Fibroblast of mammary gland (primary cell): ENCODE data around the gene TPM3.
"Not testable (repeated sequence)": the region's sequence is repeated elsewhere in the genome, so short reads cannot be mapped to it uniquely, and the experiment has no call there.

ENCODE experiments used
- DNase-seq: peaks from one replicate; pipeline ENCODE4 v3.0.0-alpha.2; 2010; ENCODE audit warnings: low read depth
- H3K4me3 ChIP-seq: 2 replicates; pipeline ENCODE4 v1.5.1; 2011; ENCODE audit warnings: low read depth, mild to moderate bottlenecking, low read length, moderate library complexity; ENCODE audit not compliant: control insufficient read depth
- TF ChIP-seq, protein P1 (sequence below): conservative IDR thresholded peaks from 2 replicates; pipeline ENCODE4 v1.5.1; 2011; ENCODE audit warnings: low read depth, low read length, inconsistent platforms; ENCODE audit not compliant: control insufficient read depth, insufficient read depth

Gene TPM3

DNA sequence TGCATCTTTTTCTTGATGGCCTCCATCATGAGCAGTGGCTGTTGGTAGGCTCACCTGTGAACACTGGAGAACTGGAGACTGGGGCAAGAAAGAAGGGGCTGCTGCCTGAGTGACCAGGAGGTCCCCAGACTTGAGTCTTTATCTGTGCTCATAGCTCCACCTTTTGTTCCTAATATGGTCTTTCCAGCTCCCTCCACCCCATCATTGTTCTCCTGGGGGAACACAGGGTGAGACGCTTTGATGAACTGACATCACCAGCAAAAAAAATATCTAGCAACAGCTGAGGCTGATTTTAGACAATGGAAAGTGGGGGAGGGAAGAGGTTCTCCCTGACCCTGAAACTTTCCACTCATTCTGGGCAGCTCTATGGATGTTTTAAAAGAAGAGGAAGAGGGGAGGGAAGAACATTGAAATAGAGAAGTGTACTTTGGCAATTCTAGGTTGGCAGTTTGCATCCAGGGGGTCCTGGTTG, at the start of gene TPM3:
TPM3 (minus strand) TSS at position 111 of the 472 bp plus-strand sequence; CDS start at position 29, 82 bp downstream.
- TF ChIP-seq, protein P1, sequence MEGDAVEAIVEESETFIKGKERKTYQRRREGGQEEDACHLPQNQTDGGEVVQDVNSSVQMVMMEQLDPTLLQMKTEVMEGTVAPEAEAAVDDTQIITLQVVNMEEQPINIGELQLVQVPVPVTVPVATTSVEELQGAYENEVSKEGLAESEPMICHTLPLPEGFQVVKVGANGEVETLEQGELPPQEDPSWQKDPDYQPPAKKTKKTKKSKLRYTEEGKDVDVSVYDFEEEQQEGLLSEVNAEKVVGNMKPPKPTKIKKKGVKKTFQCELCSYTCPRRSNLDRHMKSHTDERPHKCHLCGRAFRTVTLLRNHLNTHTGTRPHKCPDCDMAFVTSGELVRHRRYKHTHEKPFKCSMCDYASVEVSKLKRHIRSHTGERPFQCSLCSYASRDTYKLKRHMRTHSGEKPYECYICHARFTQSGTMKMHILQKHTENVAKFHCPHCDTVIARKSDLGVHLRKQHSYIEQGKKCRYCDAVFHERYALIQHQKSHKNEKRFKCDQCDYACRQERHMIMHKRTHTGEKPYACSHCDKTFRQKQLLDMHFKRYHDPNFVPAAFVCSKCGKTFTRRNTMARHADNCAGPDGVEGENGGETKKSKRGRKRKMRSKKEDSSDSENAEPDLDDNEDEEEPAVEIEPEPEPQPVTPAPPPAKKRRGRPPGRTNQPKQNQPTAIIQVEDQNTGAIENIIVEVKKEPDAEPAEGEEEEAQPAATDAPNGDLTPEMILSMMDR: no peak
- no peak within 1 kb of the TSS for H3K4me3 ChIP-seq
- no peak for DNase-seq

DNA sequence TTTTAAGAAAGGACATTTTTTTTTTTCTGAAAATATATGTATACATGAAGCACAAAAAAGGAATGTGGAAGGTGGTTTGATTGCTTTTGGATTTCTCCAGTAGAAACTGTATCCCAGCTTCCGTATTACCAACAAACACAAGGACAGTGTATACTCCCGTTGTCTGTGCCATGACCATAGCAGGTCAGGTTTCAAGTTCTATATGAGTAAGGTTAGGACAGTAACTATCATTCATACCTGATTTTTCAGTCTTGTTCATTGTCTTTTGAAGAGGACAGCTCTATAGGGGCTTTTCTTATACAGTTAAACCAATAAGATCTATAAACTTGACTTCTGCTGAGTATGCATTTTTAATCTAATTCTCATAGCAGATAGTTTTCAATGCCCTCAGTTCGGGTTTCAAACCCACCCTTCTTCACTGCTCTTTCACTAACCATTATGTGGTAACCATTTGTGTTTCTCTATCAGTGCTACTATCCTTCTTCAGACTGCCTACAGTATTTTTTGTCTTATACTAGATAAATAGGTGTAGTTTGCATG, 48.5 kb upstream of the TPM3 start:
- no peak overlapping the region for H3K4me3 ChIP-seq
- TF ChIP-seq, protein P1: no peak

GRCh38 chr1:154239491-154239890, 47.6 kb upstream of the TPM3 start:
- no peak overlapping the region for H3K4me3 ChIP-seq
- TF ChIP-seq, protein P1: no peak
- DNase-seq: no peak

More for the DNA sequence above, 48.5 kb upstream of the TPM3 start:
- no peak for DNase-seq

- TF ChIP-seq, protein P1: no peak
- DNase-seq: no peak
- H3K4me3 ChIP-seq: no peak overlapping the region
Observed at GRCh38 chr1:154237880-154238506, 46.1 kb upstream of the TPM3 start.

GRCh38 chr1:154237435-154237834, 45.5 kb upstream of the TPM3 start:
- TF ChIP-seq, protein P1: no peak
- DNase-seq: no peak
- no peak overlapping the region for H3K4me3 ChIP-seq

DNA sequence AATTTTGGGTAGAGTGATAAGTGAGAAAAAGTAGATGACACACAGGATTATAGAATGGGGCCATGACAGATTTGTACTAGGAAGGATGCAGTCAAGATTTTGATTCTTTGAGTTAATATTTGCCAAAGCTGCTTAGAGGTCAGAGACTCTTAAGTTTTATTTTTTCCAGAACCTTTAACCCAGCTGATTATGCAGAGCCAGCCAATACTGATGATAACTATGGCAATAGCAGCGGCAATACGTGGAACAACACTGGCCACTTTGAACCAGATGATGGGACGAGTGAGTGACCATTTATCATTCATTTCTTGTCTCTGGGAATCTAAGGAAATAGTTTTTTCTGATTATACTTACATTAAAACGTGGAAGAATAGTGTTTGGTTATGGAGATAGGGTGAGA, 45.0 kb upstream of the TPM3 start:
- no peak for DNase-seq
- no peak overlapping the region for H3K4me3 ChIP-seq
- TF ChIP-seq, protein P1: no peak

DNA sequence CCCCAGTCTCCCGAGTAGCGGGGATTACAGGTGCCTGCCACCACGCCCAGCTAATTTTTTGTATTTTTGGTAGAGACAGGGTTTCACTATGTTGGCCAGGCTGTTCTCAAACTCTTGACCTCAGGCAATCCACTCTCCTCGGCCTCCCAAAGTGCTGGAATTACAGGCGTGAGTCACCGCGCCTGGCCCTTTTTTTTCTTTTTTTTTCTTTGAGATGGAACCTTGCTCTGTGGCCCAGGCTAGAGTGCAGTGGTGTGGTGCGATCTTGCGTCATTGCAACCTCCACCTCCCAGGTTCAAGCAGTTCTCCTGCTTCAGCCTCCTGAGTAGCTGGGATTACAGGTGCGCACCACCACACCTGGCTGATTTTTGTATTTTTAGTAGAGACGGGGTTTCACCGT, 41.2 kb upstream of the TPM3 start:
- DNase-seq: not testable (repeated sequence)

DNA sequence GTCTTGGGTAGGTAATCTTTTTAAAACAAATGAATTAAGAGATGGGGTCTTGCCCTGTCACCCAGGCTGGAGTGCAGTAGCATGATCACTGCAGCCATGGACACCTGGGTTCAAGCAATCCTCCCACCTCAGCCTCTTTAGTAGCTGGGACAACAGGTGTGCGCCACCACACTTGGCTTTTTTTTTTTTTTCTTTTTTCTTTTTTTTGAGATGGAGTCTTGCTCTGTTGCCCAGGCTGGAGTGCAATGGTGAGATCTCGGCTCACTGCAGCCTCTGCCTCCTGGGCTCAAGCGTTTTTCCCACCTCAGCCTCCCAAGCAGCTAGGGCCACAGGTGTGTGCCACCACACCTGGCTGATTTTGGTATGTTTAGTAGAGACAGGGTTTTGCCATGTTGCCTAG, 39.2 kb upstream of the TPM3 start:
- not testable (repeated sequence) for DNase-seq

More for the DNA sequence above, 41.2 kb upstream of the TPM3 start:
- not testable (repeated sequence) for H3K4me3 ChIP-seq

More for the DNA sequence above, 39.2 kb upstream of the TPM3 start:
- H3K4me3 ChIP-seq: not testable (repeated sequence)
